Activated CD8-positive, alpha-beta T cell treated with anti-CD3 and anti-CD28 coated beads, Interleukin-2, amount 10 ng/mL, durations not matched to agents 7 days and 5 days (primary cell): ENCODE data around the gene BSND. TPM values are rescaled to one million over a fixed set of nuclear protein-coding genes. Genes with fewer than 3 reads are reported as not detected.
"Not testable (repeated sequence)": the region's sequence is repeated elsewhere in the genome, so short reads cannot be mapped to it uniquely, and the experiment has no call there.

Experiments
- ATAC-seq: fragments of 150-1000 bp; cut with Tn5 transposase; one replicate; pipeline ENCODE4 v1.10.0; 2021; ENCODE audit warnings: moderate library complexity
- CTCF ChIA-PET: fragments of 350-600 bp; sonication (Branson Sonifier 250); formaldehyde crosslinking; loops from one replicate; lab custom pipeline; 2021; ENCODE audit warnings: antibody characterized with exemption; lab: Charles Lee
- POLR2A ChIA-PET: fragments of 350-600 bp; sonication (Branson Sonifier 250); formaldehyde crosslinking; loops from one replicate; lab custom pipeline; 2021; ENCODE audit warnings: antibody characterized with exemption; lab: Charles Lee
- DNase-seq: peaks from one replicate; pipeline ENCODE4 v3.0.0-alpha.2; 2020
- H3K27ac Mint-ChIP-seq: one replicate; pipeline ENCODE4 v1.8.0; 2021; ENCODE audit warnings: mild to moderate bottlenecking, mixed read lengths
- H3K27me3 Mint-ChIP-seq: one replicate; pipeline ENCODE4 v1.8.0; 2021; ENCODE audit warnings: low read depth, mixed read lengths
- H3K36me3 Mint-ChIP-seq: one replicate; pipeline ENCODE4 v1.8.0; 2021; ENCODE audit warnings: low read depth, mixed read lengths
- H3K4me1 Mint-ChIP-seq: one replicate; pipeline ENCODE4 v1.8.0; 2021; ENCODE audit warnings: low read depth, mixed read lengths
- H3K4me3 Mint-ChIP-seq: one replicate; pipeline ENCODE4 v1.8.0; 2021; ENCODE audit warnings: mild to moderate bottlenecking, mixed read lengths
- H3K9me3 Mint-ChIP-seq: one replicate; pipeline ENCODE4 v1.8.0; 2022; ENCODE audit warnings: mixed read lengths; ENCODE audit not compliant: insufficient read depth
- total RNA-seq, 2 experiments: library from RNA; stranded (reverse); gene quantifications; one replicate each; pipeline ENCODE4 v1.2.3, GENCODE V29; 2021

Gene BSND
- total RNA-seq, 2 experiments from 2014 or later = 0.05 TPM; not detected in 1

DNA sequence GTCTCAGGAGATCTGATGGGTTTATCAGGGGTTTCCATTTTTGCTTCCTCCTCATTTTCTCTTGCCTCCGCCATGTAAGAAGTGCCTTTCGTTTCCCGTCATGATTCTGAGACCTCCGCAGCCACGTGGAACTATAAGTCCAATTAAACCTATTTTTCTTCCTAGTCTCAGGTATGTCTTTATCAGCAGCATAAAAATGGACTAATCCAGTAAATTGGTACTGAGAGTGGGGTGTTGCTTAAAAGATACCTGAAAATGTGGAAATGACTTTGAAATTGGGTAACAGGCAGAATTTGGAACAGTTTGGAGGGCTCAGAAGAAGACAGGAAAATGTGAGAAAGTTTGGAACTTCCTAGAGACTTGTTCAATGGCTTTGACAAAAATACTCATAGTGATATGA is 32.4 kb downstream of the BSND start:
- ATAC-seq, POLR2A ChIA-PET, H3K36me3 Mint-ChIP-seq, CTCF ChIA-PET, DNase-seq, H3K9me3 Mint-ChIP-seq, H3K4me3 Mint-ChIP-seq, H3K27ac Mint-ChIP-seq, H3K4me1 Mint-ChIP-seq: not testable (repeated sequence)
- H3K27me3 Mint-ChIP-seq = peaks cover 18% of the 10 kb centered on the region

DNA sequence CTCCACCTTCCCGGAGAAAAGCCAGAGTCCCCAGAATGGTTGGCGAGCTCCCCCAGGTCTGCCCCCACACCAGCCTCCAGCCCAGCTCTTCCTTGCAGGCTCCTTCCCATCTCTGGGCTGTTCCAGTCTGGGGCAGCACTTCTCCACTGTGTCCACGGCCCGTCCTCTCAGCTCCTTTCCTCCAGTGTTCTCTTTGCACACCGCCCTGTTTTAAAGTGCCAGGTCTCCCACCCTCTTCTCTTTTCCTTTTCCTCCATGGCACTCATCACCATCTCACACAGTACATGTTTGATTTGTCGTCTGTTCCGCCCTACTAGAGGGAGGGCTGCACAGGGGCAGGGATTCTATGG is 34.5 kb downstream of the BSND start:
- Mint-ChIP-seq H3K27ac (no peak overlapping the region), H3K36me3 (no peaks in the 10 kb centered on the region), H3K9me3 (no peaks in the 10 kb centered on the region), H3K4me3 (no peak overlapping the region), H3K4me1 (no peaks in the 10 kb centered on the region), H3K27me3 (peaks cover 36% of the 10 kb centered on the region)
- DNase-seq = no peak
- ATAC-seq = no peak
- CTCF ChIA-PET = no interaction called here
- POLR2A ChIA-PET = no interaction called here

DNA sequence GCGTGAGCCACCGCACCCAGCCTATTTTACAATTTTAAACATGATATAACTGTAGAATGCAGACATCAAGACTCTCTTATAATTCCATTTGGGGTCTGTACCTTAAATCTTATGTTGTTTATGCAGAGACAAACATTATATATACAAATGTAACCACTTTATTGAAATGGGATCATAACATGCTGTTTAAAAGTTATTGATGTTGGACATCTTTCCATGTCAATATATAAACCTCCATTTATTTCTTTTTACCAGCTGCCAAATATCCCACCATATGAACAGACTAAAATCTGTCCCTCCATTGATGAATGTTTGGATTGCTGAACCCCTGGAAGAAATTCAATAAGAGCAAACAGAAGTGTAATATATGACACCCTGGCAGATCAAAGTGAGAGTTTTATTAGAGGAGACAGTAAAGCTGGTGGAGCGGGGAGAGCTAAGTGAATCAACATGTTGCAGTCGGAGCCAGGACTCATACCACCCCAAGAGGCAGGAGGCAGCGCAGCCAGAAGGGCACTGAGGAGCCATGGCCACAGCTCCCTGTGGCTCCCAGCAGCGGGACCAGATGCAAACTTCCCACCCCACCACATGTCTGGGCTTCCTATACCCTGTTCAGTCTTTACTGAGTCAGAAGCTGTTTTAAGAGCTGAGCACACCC is 35.9 kb downstream of the BSND start:
- H3K36me3 Mint-ChIP-seq = no peaks in the 10 kb centered on the region
- POLR2A ChIA-PET = no interaction called here
- no peaks in the 10 kb centered on the region for H3K9me3 Mint-ChIP-seq
- H3K27me3 Mint-ChIP-seq = peaks cover 49% of the 10 kb centered on the region
- DNase-seq = no peak
- ATAC-seq = no peak
- H3K4me1 Mint-ChIP-seq = no peaks in the 10 kb centered on the region
- H3K27ac Mint-ChIP-seq = no peak overlapping the region
- CTCF ChIA-PET = no interaction called here
- H3K4me3 Mint-ChIP-seq = no peak overlapping the region

- H3K4me3 Mint-ChIP-seq = no peak overlapping the region
- H3K4me1 Mint-ChIP-seq = no peaks in the 10 kb centered on the region
- POLR2A ChIA-PET = no interaction called here
- ATAC-seq (no peak), DNase-seq (no peak)
- H3K27ac Mint-ChIP-seq = no peak overlapping the region
- H3K27me3 Mint-ChIP-seq = peaks cover 61% of the 10 kb centered on the region
- H3K9me3 Mint-ChIP-seq = no peaks in the 10 kb centered on the region
- CTCF ChIA-PET = interaction anchor here (1.0 kb wide), 1 partner anchor 91 kb away, joined by 3 read pairs; no protein-coding TSS in a partner anchor
- H3K36me3 Mint-ChIP-seq = no peaks in the 10 kb centered on the region
These were observed 37.2 kb downstream of the BSND start for GRCh38 chr1:55035904-55036303.

- no peak overlapping the region for H3K4me3 Mint-ChIP-seq
- CTCF ChIA-PET = interaction anchor here (0.7 to 1.5 kb wide), 2 partner anchors 16 to 239 kb away, joined by 3 to 4 read pairs; no protein-coding TSS in a partner anchor
- no peaks in the 10 kb centered on the region for H3K4me1 Mint-ChIP-seq
- no peak for ATAC-seq
- no peaks in the 10 kb centered on the region for H3K9me3 Mint-ChIP-seq
- no peaks in the 10 kb centered on the region for H3K36me3 Mint-ChIP-seq
- POLR2A ChIA-PET = no interaction called here
- H3K27me3 Mint-ChIP-seq = peaks cover 62% of the 10 kb centered on the region
- H3K27ac Mint-ChIP-seq = no peak overlapping the region
- DNase-seq = no peak
These were observed 39.2 kb downstream of the BSND start for GRCh38 chr1:55037733-55038551.

DNA sequence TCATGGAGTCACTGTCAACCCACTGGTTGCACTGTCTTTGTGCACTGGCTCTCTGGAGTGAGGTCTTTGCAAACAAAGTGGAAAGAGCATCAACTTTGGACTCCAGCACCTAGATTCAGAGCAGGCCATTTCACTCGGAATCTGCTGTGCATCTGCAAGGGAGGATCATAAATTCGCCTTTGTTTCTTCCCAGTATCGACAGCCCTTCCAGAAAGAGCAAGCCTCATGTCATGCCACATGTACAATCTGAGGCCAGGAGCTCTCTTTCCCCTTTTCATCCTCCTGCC is 39.8 kb downstream of the BSND start:
- Mint-ChIP-seq H3K4me1 (no peaks in the 10 kb centered on the region), H3K36me3 (no peaks in the 10 kb centered on the region), H3K4me3 (no peak overlapping the region), H3K27me3 (peaks cover 59% of the 10 kb centered on the region), H3K9me3 (no peaks in the 10 kb centered on the region), H3K27ac (no peak overlapping the region)
- DNase-seq (no peak), ATAC-seq (no peak)
- ChIA-PET POLR2A (no interaction called here), CTCF (interaction anchor here (0.7 to 1.5 kb wide), 2 partner anchors 16 to 239 kb away, joined by 3 to 4 read pairs; no protein-coding TSS in a partner anchor)

- no peak for DNase-seq
- H3K27me3 Mint-ChIP-seq = peaks cover 58% of the 10 kb centered on the region
These were observed 40.2 kb downstream of the BSND start for GRCh38 chr1:55038974-55039341.

GRCh38 chr1:55039342-55040082 is 40.8 kb downstream of the BSND start, which contains the start of gene PCSK9:
TSS of gene PCSK9 (plus strand) at chr1:55039548. CDS start at chr1:55039838, 290 bp downstream.
- H3K4me3 Mint-ChIP-seq = no peak within 1 kb of the TSS
- POLR2A ChIA-PET = no interaction called here
- no peak for DNase-seq
- CTCF ChIA-PET = interaction anchor here (1.5 kb wide), 1 partner anchor 238 kb away, joined by 3 read pairs; no protein-coding TSS in a partner anchor
- H3K27ac Mint-ChIP-seq = no peak within 1 kb of the TSS
- ATAC-seq = peak; percentile 31
- H3K9me3 Mint-ChIP-seq = no peaks in the 10 kb centered on the region
- H3K4me1 Mint-ChIP-seq = no peaks in the 10 kb centered on the region
- no peaks in the 10 kb centered on the region for H3K36me3 Mint-ChIP-seq
- peaks cover 58% of the 10 kb centered on the region for H3K27me3 Mint-ChIP-seq

More at GRCh38 chr1:55038974-55039341, 40.2 kb downstream of the BSND start:
- H3K9me3 Mint-ChIP-seq = no peaks in the 10 kb centered on the region
- no peaks in the 10 kb centered on the region for H3K36me3 Mint-ChIP-seq
- no peaks in the 10 kb centered on the region for H3K4me1 Mint-ChIP-seq
- ChIA-PET CTCF (interaction anchor here (0.7 to 1.5 kb wide), 2 partner anchors 17 to 238 kb away, joined by 3 to 4 read pairs; no protein-coding TSS in a partner anchor), POLR2A (no interaction called here)
- no peak overlapping the region for H3K27ac Mint-ChIP-seq
- H3K4me3 Mint-ChIP-seq = no peak overlapping the region
- no peak for ATAC-seq

- Mint-ChIP-seq H3K9me3 (no peaks in the 10 kb centered on the region), H3K4me3 (no peak overlapping the region), H3K36me3 (no peaks in the 10 kb centered on the region), H3K4me1 (no peaks in the 10 kb centered on the region), H3K27ac (no peak overlapping the region), H3K27me3 (peaks cover 58% of the 10 kb centered on the region)
- ATAC-seq (no peak), DNase-seq (no peak)
- POLR2A ChIA-PET = no interaction called here
- CTCF ChIA-PET = no interaction called here
These were observed 41.6 kb downstream of the BSND start for GRCh38 chr1:55040083-55040932.

DNA sequence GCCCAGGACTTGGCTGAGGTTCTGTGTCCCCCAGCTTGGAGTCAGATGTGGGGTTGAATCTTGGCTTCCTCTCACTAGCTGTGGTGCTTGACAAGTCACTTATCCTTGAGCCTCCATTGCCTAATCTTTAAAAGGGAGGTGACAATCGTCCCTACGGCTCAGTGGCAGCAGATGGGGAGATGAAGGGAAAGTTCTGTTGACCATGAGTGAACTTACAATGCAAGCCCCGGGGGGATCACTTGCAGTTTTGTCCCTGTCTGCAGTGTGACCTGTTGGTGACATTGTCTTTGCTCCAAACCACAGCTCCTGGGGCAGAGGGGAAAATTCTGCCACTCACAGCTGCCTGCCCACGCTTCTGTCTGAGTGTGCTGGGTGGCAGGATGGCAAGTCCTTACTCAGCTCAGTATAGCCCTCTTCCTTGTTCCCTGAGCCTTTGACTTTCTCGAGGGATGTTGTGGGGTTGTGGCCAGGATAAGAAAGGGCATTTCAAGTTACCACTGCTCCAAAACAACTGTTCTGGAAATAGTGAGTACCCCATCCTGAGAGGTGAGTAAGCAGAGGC is 42.3 kb downstream of the BSND start:
- ChIA-PET CTCF (no interaction called here), POLR2A (no interaction called here)
- Mint-ChIP-seq H3K27me3 (peaks cover 54% of the 10 kb centered on the region), H3K27ac (no peak overlapping the region), H3K4me1 (no peaks in the 10 kb centered on the region), H3K9me3 (no peaks in the 10 kb centered on the region), H3K4me3 (no peak overlapping the region), H3K36me3 (no peaks in the 10 kb centered on the region)
- DNase-seq (no peak), ATAC-seq (no peak)

DNA sequence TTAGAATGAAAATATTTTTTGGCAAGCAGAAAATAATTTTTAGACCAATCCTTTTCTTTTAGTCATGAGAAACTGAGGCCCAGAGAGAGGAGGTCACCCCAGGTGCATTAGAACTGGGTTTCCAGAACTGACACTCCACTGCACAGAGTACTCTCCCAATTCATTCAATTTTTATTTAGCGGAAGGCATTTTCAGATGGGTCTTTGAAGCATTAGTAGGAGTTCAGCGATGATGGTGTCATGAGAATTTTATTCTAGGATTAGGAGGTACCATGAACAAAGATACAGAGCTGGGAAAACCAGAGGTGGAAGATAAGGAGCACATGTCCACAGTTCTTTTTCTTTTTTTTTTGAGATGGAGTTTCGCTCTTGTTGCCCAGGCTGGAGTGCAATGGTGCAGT is 42.9 kb downstream of the BSND start:
- DNase-seq = no peak
- no peaks in the 10 kb centered on the region for H3K36me3 Mint-ChIP-seq
- H3K4me1 Mint-ChIP-seq = no peaks in the 10 kb centered on the region
- ATAC-seq = no peak
- H3K27ac Mint-ChIP-seq = no peak overlapping the region
- H3K4me3 Mint-ChIP-seq = no peak overlapping the region
- no peaks in the 10 kb centered on the region for H3K9me3 Mint-ChIP-seq
- ChIA-PET CTCF (no interaction called here), POLR2A (no interaction called here)
- H3K27me3 Mint-ChIP-seq = peaks cover 49% of the 10 kb centered on the region
